GM12878 (cell line): ENCODE data around the gene CTSK. TPM values are rescaled to one million over a fixed set of nuclear protein-coding genes. Genes with fewer than 3 reads are reported as not detected.

ENCODE experiments used
- ATAC-seq: fragments of 200-7000 bp; cut with Tn5 transposase; 3 replicates; pipeline ENCODE4 v1.9.1; 2020; ENCODE audit warnings: mild to moderate bottlenecking, moderate library complexity
- BruUV-seq: library from RNA; stranded (reverse); fragments of 400-500 nt; replicated peaks from 2 replicates; lab custom pipeline; 2021; lab: Mats Ljungman, UMichigan
- CTCF ChIA-PET: fragments of 300-600 bp; sonication (Branson Sonifier 250); formaldehyde crosslinking; extraction: SDS; loops from one replicate; lab custom pipeline; 2021; ENCODE audit warnings: inconsistent platforms; lab: Yijun Ruan, JAX
- POLR2A ChIA-PET: fragments of 350-600 bp; formaldehyde crosslinking; extraction: SDS; loops from one replicate; lab custom pipeline; 2021; ENCODE audit warnings: inconsistent platforms; lab: Charles Lee
- RAD21 ChIA-PET: fragments of 300-600 bp; sonication (Branson Sonifier 250); formaldehyde crosslinking; loops from one replicate; lab custom pipeline; 2023; ENCODE audit warnings: antibody characterized with exemption; ENCODE audit not compliant: unreplicated experiment; lab: Charles Lee
- SMC1A ChIA-PET: fragments of 300-600 bp; sonication (Branson Sonifier 250); formaldehyde crosslinking; loops from one replicate; lab custom pipeline; 2023; ENCODE audit not compliant: unreplicated experiment, uncharacterized antibody; lab: Charles Lee
- DNase-seq: peaks from one replicate; pipeline ENCODE4 v3.0.0-alpha.2; 2011; ENCODE audit warnings: low read depth, low spot score
- FAIRE-seq: peaks from 3 replicates; lab custom pipeline; 2011; peaks lifted over from hg19 to GRCh38; lab: Jason Lieb, UNC
- H2AFZ ChIP-seq: 2 replicates; pipeline ENCODE4 v1.6.0; 2011; ENCODE audit warnings: low read depth, low read length, control low read depth; ENCODE audit not compliant: control insufficient read depth
- H3K27ac ChIP-seq: 2 replicates; pipeline ENCODE4 v1.5.1; 2011; ENCODE audit warnings: control low read depth; ENCODE audit not compliant: control insufficient read depth, insufficient read depth
- H3K27me3 ChIP-seq, 2 experiments: replicated peaks in 1 of 2; 2 replicates each; pipeline versions ENCODE4 v1.6.0 to v1.6.1; 2011; ENCODE audit warnings: low read length in 1 of 2; ENCODE audit not compliant: control insufficient read depth in 2 of 2, insufficient read depth in 2 of 2
- H3K36me3 ChIP-seq, 2 experiments: 2 replicates each; pipeline ENCODE4 v1.5.1; 2011; ENCODE audit warnings: low read length in 1 of 2; ENCODE audit not compliant: control insufficient read depth in 2 of 2, insufficient read depth in 2 of 2
- H3K4me1 ChIP-seq: 2 replicates; pipeline ENCODE4 v1.6.1; 2011; ENCODE audit warnings: mild to moderate bottlenecking, low read length, moderate library complexity, mixed read lengths; ENCODE audit not compliant: control insufficient read depth, insufficient read depth
- H3K4me2 ChIP-seq: 2 replicates; pipeline ENCODE4 v1.6.0; 2011; ENCODE audit warnings: control low read depth; ENCODE audit not compliant: control insufficient read depth, insufficient read depth
- H3K4me3 ChIP-seq: fragments of 200-600 bp; sonication (generic); 2 replicates; pipeline ENCODE4 v1.5.1; 2016
- H3K79me2 ChIP-seq: 2 replicates; pipeline ENCODE4 v1.6.0; 2011; ENCODE audit warnings: low read length; ENCODE audit not compliant: control insufficient read depth, insufficient read depth
- H3K9ac ChIP-seq: 2 replicates; pipeline ENCODE4 v1.8.0; 2011; ENCODE audit warnings: low read length, control low read depth, mixed read lengths; ENCODE audit not compliant: control insufficient read depth, insufficient read depth
- H3K9me3 ChIP-seq: replicated peaks from 3 replicates; pipeline ENCODE4 v1.5.1; 2011; ENCODE audit warnings: mild to moderate bottlenecking, low read length; ENCODE audit not compliant: control insufficient read depth, insufficient read depth
- H4K20me1 ChIP-seq: 2 replicates; pipeline ENCODE4 v1.6.0; 2011; ENCODE audit not compliant: control insufficient read depth, insufficient read depth
- EGR1 ChIP-seq, 2 experiments: IDR thresholded peaks; 1 replicate in 1 of 2; 2 replicates in 1 of 2; pipeline ENCODE4 v1.6.1; 2011 to 2012; ENCODE audit warnings: low read depth in 2 of 2, low read length in 2 of 2, borderline replicate concordance in 1 of 2, mild to moderate bottlenecking in 1 of 2, moderate library complexity in 1 of 2
- PAX8 ChIP-seq: fragments of 450-650 bp; IDR thresholded peaks from 2 replicates; pipeline ENCODE4 v1.6.1; 2017; ENCODE audit warnings: mild to moderate bottlenecking, moderate library complexity
- RCOR1 ChIP-seq: conservative IDR thresholded peaks from 2 replicates; pipeline ENCODE4 v1.6.1; 2012; ENCODE audit warnings: low read depth, low read length, improper control_type of control experiment
- RFX5 ChIP-seq: IDR thresholded peaks from 2 replicates; pipeline ENCODE4 v1.6.1; 2011; ENCODE audit warnings: low read depth, low read length, improper control_type of control experiment
- WGBS: methylation state at CpG from one replicate; pipeline ENCODE4 v1.1.6; 2016; ENCODE audit warnings: low lambda C conversion rate; ENCODE audit not compliant: insufficient replicate concordance, insufficient coverage; ENCODE audit errors: missing lambda C conversion rate; 5-methylcytosine and 5-hydroxymethylcytosine counted together
- in situ Hi-C: fragments of 300-500 bp; cut with MboI; formaldehyde crosslinking; loops from 9 replicates; pipeline ENCODE4 v1.14.3; 2018; ENCODE audit warnings: mixed read lengths
- intact Hi-C: fragments of 100-400 bp; cut with micrococcal nuclease; formaldehyde crosslinking; loops from one replicate; pipeline ENCODE4 v1.14.2; 2022; ENCODE audit not compliant: unreplicated experiment
- polyA plus RNA-seq, 11 experiments: library from polyadenylated mRNA; depleted of rRNA in 4 of 11; unstranded in 6 of 11; stranded (reverse) in 5 of 11; fragments of >200 nt; fragmentation: Nextera tagmentation in 4 of 11; fragmentation: Illumina TruSeq in 1 of 11; extraction: Ambion mirVana in 4 of 11; extraction: Trizol in 1 of 11; gene quantifications; 1 replicate in 1 of 11; 2 replicates in 10 of 11; pipeline versions ENCODE4 v1.2.1 to v1.2.3, GENCODE V29; 2011 to 2016; ENCODE audit warnings: inconsistent platforms in 2 of 11, missing spikeins in 2 of 11, low read depth in 1 of 11
- small RNA-seq: library from RNA; depleted of rRNA; stranded (forward); fragments of <200 nt; gene quantifications from one replicate; pipeline ENCODE3, GENCODE V24; 2014
- total RNA-seq, 4 experiments: library from RNA; depleted of rRNA in 3 of 4; stranded (reverse); fragments of >200 nt in 3 of 4; fragmentation: Illumina TruSeq in 1 of 4; extraction: Trizol in 1 of 4; gene quantifications; 2 replicates each; pipeline versions ENCODE4 v1.2.1 to v1.2.3, GENCODE V29; 2013 to 2021
- TF ChIP-seq, protein P1 (sequence below): fragments of 450-650 bp; conservative IDR thresholded peaks from 2 replicates; pipeline ENCODE4 v1.6.1; 2017; ENCODE audit warnings: mild to moderate bottlenecking, moderate library complexity
- TF ChIP-seq, protein P2 (sequence below): fragments of 450-650 bp; IDR thresholded peaks from 2 replicates; pipeline ENCODE4 v1.6.1; 2017; ENCODE audit warnings: mild to moderate bottlenecking

Gene CTSK
- total and polyA plus RNA-seq, 10 of the 15 experiments (the other 5 are each of a cell fraction or from before 2014, with no cell fraction given) = 0.40 to 3.1 (median 0.83) TPM

- H3K4me2 ChIP-seq = no peak overlapping the region
Observed at GRCh38 chr1:150748878-150749719, 59.0 kb downstream of the CTSK start.

More at GRCh38 chr1:150748878-150749719, 59.0 kb downstream of the CTSK start:
- Histone ChIP-seq H3K27me3 (no peaks in the 10 kb centered on the region), H2AFZ (no peak overlapping the region), H3K79me2 (no peaks in the 10 kb centered on the region), H3K27ac (no peak overlapping the region), H3K9me3 (no peaks in the 10 kb centered on the region), H3K4me3 (no peak overlapping the region), H3K4me1 (no peaks in the 10 kb centered on the region), H4K20me1 (no peaks in the 10 kb centered on the region), H3K9ac (no peak overlapping the region), H3K36me3 (peaks cover 7 to 26% of the 10 kb centered on the region in 2 experiments)
- FAIRE-seq = no peak
- no TSS peak for BruUV-seq
- SMC1A ChIA-PET = interaction anchor here (0.7 to 1.6 kb wide), 5 partner anchors 11 to 189 kb away, joined by 3 to 5 read pairs (median 3); partner anchors contain the start of gene GOLPH3L
- WGBS = 94% methylated on average over 8 of the region's 12 CpGs
- intact Hi-C loops (no loop called here), in situ Hi-C loops (no loop called here)
- RAD21 ChIA-PET = no interaction called here
- TF ChIP-seq RCOR1 (no peak), RFX5 (no peak), EGR1 (IDR thresholded peaks at IDR 0.05; ENCODE audit: borderline replicate concordance in 1 of 2, low read depth in 2 of 2, low read length in 2 of 2) (no peak), PAX8 (no peak)
- TF ChIP-seq, protein P1, sequence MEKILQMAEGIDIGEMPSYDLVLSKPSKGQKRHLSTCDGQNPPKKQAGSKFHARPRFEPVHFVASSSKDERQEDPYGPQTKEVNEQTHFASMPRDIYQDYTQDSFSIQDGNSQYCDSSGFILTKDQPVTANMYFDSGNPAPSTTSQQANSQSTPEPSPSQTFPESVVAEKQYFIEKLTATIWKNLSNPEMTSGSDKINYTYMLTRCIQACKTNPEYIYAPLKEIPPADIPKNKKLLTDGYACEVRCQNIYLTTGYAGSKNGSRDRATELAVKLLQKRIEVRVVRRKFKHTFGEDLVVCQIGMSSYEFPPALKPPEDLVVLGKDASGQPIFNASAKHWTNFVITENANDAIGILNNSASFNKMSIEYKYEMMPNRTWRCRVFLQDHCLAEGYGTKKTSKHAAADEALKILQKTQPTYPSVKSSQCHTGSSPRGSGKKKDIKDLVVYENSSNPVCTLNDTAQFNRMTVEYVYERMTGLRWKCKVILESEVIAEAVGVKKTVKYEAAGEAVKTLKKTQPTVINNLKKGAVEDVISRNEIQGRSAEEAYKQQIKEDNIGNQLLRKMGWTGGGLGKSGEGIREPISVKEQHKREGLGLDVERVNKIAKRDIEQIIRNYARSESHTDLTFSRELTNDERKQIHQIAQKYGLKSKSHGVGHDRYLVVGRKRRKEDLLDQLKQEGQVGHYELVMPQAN = no peak
- TF ChIP-seq, protein P2, sequence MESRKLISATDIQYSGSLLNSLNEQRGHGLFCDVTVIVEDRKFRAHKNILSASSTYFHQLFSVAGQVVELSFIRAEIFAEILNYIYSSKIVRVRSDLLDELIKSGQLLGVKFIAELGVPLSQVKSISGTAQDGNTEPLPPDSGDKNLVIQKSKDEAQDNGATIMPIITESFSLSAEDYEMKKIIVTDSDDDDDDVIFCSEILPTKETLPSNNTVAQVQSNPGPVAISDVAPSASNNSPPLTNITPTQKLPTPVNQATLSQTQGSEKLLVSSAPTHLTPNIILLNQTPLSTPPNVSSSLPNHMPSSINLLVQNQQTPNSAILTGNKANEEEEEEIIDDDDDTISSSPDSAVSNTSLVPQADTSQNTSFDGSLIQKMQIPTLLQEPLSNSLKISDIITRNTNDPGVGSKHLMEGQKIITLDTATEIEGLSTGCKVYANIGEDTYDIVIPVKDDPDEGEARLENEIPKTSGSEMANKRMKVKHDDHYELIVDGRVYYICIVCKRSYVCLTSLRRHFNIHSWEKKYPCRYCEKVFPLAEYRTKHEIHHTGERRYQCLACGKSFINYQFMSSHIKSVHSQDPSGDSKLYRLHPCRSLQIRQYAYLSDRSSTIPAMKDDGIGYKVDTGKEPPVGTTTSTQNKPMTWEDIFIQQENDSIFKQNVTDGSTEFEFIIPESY = no peak
- no peak for DNase-seq
- ATAC-seq = no peak
- CTCF ChIA-PET = interaction anchor here (0.8 to 1.4 kb wide), 3 partner anchors 9 to 188 kb away, joined by 3 read pairs; no protein-coding TSS in a partner anchor
- POLR2A ChIA-PET = interaction anchor here (0.5 to 1.5 kb wide), 3 partner anchors 29 to 64 kb away, joined by 3 to 4 read pairs (median 3); partner anchors contain the start of gene HORMAD1

Small RNA genes within 50 kb of the gene (small RNA-seq; reads per million reads assigned to genes)
- not detected for gene RNU6-1309P

Other genes starting within 250 kb of the CTSK start
Only the 7 nearest of the 14 such genes appear.
- gene GOLPH3L, start 111.1 kb downstream of the CTSK start, total RNA-seq (2014; rRNA removed) = 7.7 and 8.8 TPM in 2 replicates
- gene GOLPH3L, start 111.1 kb downstream of the CTSK start, total RNA-seq (2014; rRNA removed; fragmentation: Illumina TruSeq; extraction: Trizol) = 20.0 and 21.0 TPM in 2 replicates
- 17.2 and 18.3 TPM in 2 replicates for gene GOLPH3L, start 111.1 kb downstream of the CTSK start, total RNA-seq (2021)
- gene GOLPH3L, start 111.1 kb downstream of the CTSK start, polyA plus RNA-seq (2011; rRNA removed) = 25.2 and 34.7 TPM in 2 replicates
- gene GOLPH3L, start 111.1 kb downstream of the CTSK start, polyA plus RNA-seq (2014; fragmentation: Illumina TruSeq; extraction: Trizol) = 27.2 and 29.7 TPM in 2 replicates
- 10 to 100 TPM; 11.8 to 12.1 TPM for gene GOLPH3L, start 111.1 kb downstream of the CTSK start, polyA plus RNA-seq (2014; fragmentation: Nextera tagmentation; extraction: Ambion mirVana)
- 14.2 and 14.5 TPM in 2 replicates for gene GOLPH3L, start 111.1 kb downstream of the CTSK start, polyA plus RNA-seq (2014; rRNA removed)
- 10 to 100 TPM; 24.4 to 29.9 TPM for gene GOLPH3L, start 111.1 kb downstream of the CTSK start, polyA plus RNA-seq (2016; fragmentation: Nextera tagmentation; extraction: Ambion mirVana)
- gene HORMAD1, start 87.4 kb downstream of the CTSK start, total RNA-seq (2014; rRNA removed) = 0.22 TPM in 1 of 2 replicates, not detected in the other
- 0.22 and 0.28 TPM in 2 replicates for gene HORMAD1, start 87.4 kb downstream of the CTSK start, total RNA-seq (2014; rRNA removed; fragmentation: Illumina TruSeq; extraction: Trizol)
- gene HORMAD1, start 87.4 kb downstream of the CTSK start, total RNA-seq (2021) = not detected in 2 replicates
- gene HORMAD1, start 87.4 kb downstream of the CTSK start, polyA plus RNA-seq (2011; rRNA removed) = 0.08 and 0.27 TPM in 2 replicates
- gene HORMAD1, start 87.4 kb downstream of the CTSK start, polyA plus RNA-seq (2014; fragmentation: Illumina TruSeq; extraction: Trizol) = 0.78 TPM in 1 of 2 replicates, not detected in the other
- not detected for gene HORMAD1, start 87.4 kb downstream of the CTSK start, polyA plus RNA-seq (2014; fragmentation: Nextera tagmentation; extraction: Ambion mirVana)
- gene HORMAD1, start 87.4 kb downstream of the CTSK start, polyA plus RNA-seq (2014; rRNA removed) = 0.22 TPM in 1 of 2 replicates, not detected in the other
- gene HORMAD1, start 87.4 kb downstream of the CTSK start, polyA plus RNA-seq (2016; fragmentation: Nextera tagmentation; extraction: Ambion mirVana) = under 1 TPM in 1 of 2 experiments, not detected in 1; 0.18 TPM
- 32.8 and 52.8 TPM in 2 replicates for gene CTSS, start 42.5 kb downstream of the CTSK start, total RNA-seq (2014; rRNA removed)
- gene CTSS, start 42.5 kb downstream of the CTSK start, total RNA-seq (2014; rRNA removed; fragmentation: Illumina TruSeq; extraction: Trizol) = 75.1 and 75.2 TPM in 2 replicates
- 49.9 and 50.3 TPM in 2 replicates for gene CTSS, start 42.5 kb downstream of the CTSK start, total RNA-seq (2021)
- 174 and 224 TPM in 2 replicates for gene CTSS, start 42.5 kb downstream of the CTSK start, polyA plus RNA-seq (2011; rRNA removed)
- 57.7 and 77.7 TPM in 2 replicates for gene CTSS, start 42.5 kb downstream of the CTSK start, polyA plus RNA-seq (2014; fragmentation: Illumina TruSeq; extraction: Trizol)
- gene CTSS, start 42.5 kb downstream of the CTSK start, polyA plus RNA-seq (2014; fragmentation: Nextera tagmentation; extraction: Ambion mirVana) = 10 to 100 TPM; 68.6 to 84.8 TPM
- 52.6 and 64.0 TPM in 2 replicates for gene CTSS, start 42.5 kb downstream of the CTSK start, polyA plus RNA-seq (2014; rRNA removed)
- 10 to 100 TPM; 49.4 to 52.4 TPM for gene CTSS, start 42.5 kb downstream of the CTSK start, polyA plus RNA-seq (2016; fragmentation: Nextera tagmentation; extraction: Ambion mirVana)
- 17.3 and 20.7 TPM in 2 replicates for gene ARNT, start 68.3 kb upstream of the CTSK start, total RNA-seq (2014; rRNA removed)
- gene ARNT, start 68.3 kb upstream of the CTSK start, total RNA-seq (2014; rRNA removed; fragmentation: Illumina TruSeq; extraction: Trizol) = 18.5 and 19.2 TPM in 2 replicates
- gene ARNT, start 68.3 kb upstream of the CTSK start, total RNA-seq (2021) = 22.3 and 22.9 TPM in 2 replicates
- 25.5 and 26.7 TPM in 2 replicates for gene ARNT, start 68.3 kb upstream of the CTSK start, polyA plus RNA-seq (2011; rRNA removed)
- 24.6 and 27.4 TPM in 2 replicates for gene ARNT, start 68.3 kb upstream of the CTSK start, polyA plus RNA-seq (2014; fragmentation: Illumina TruSeq; extraction: Trizol)
- 1 to 10 TPM; 5.8 to 7.1 TPM for gene ARNT, start 68.3 kb upstream of the CTSK start, polyA plus RNA-seq (2014; fragmentation: Nextera tagmentation; extraction: Ambion mirVana)
- 19.7 and 20.5 TPM in 2 replicates for gene ARNT, start 68.3 kb upstream of the CTSK start, polyA plus RNA-seq (2014; rRNA removed)
- gene ARNT, start 68.3 kb upstream of the CTSK start, polyA plus RNA-seq (2016; fragmentation: Nextera tagmentation; extraction: Ambion mirVana) = 10 to 100 TPM; 27.6 to 33.9 TPM
- gene CTXND2, start 78.9 kb upstream of the CTSK start, total RNA-seq (2014; rRNA removed) = not detected in 2 replicates
- gene CTXND2, start 78.9 kb upstream of the CTSK start, total RNA-seq (2014; rRNA removed; fragmentation: Illumina TruSeq; extraction: Trizol) = not detected in 2 replicates
- gene CTXND2, start 78.9 kb upstream of the CTSK start, total RNA-seq (2021) = not detected in 2 replicates
- not detected in 2 replicates for gene CTXND2, start 78.9 kb upstream of the CTSK start, polyA plus RNA-seq (2011; rRNA removed)
- gene CTXND2, start 78.9 kb upstream of the CTSK start, polyA plus RNA-seq (2014; fragmentation: Illumina TruSeq; extraction: Trizol) = not detected in 2 replicates
- not detected for gene CTXND2, start 78.9 kb upstream of the CTSK start, polyA plus RNA-seq (2014; fragmentation: Nextera tagmentation; extraction: Ambion mirVana)
- not detected in 2 replicates for gene CTXND2, start 78.9 kb upstream of the CTSK start, polyA plus RNA-seq (2014; rRNA removed)
- gene CTXND2, start 78.9 kb upstream of the CTSK start, polyA plus RNA-seq (2016; fragmentation: Nextera tagmentation; extraction: Ambion mirVana) = not detected
- 30.0 and 36.5 TPM in 2 replicates for gene SETDB1, start 118.1 kb upstream of the CTSK start, total RNA-seq (2014; rRNA removed)
- gene SETDB1, start 118.1 kb upstream of the CTSK start, total RNA-seq (2014; rRNA removed; fragmentation: Illumina TruSeq; extraction: Trizol) = 36.1 and 36.3 TPM in 2 replicates
- gene SETDB1, start 118.1 kb upstream of the CTSK start, total RNA-seq (2021) = 38.7 and 42.6 TPM in 2 replicates
- gene SETDB1, start 118.1 kb upstream of the CTSK start, polyA plus RNA-seq (2011; rRNA removed) = 56.7 and 58.4 TPM in 2 replicates
- gene SETDB1, start 118.1 kb upstream of the CTSK start, polyA plus RNA-seq (2014; fragmentation: Illumina TruSeq; extraction: Trizol) = 44.3 and 46.4 TPM in 2 replicates
- 10 to 100 TPM; 14.5 to 14.7 TPM for gene SETDB1, start 118.1 kb upstream of the CTSK start, polyA plus RNA-seq (2014; fragmentation: Nextera tagmentation; extraction: Ambion mirVana)
- gene SETDB1, start 118.1 kb upstream of the CTSK start, polyA plus RNA-seq (2014; rRNA removed) = 30.8 and 35.2 TPM in 2 replicates
- gene SETDB1, start 118.1 kb upstream of the CTSK start, polyA plus RNA-seq (2016; fragmentation: Nextera tagmentation; extraction: Ambion mirVana) = 10 to 100 TPM; 14.3 to 14.5 TPM
- 55.8 and 57.0 TPM in 2 replicates for gene CERS2, start 166.6 kb upstream of the CTSK start, total RNA-seq (2014; rRNA removed)
- 38.2 and 39.9 TPM in 2 replicates for gene CERS2, start 166.6 kb upstream of the CTSK start, total RNA-seq (2014; rRNA removed; fragmentation: Illumina TruSeq; extraction: Trizol)
- 76.7 and 79.2 TPM in 2 replicates for gene CERS2, start 166.6 kb upstream of the CTSK start, total RNA-seq (2021)
- gene CERS2, start 166.6 kb upstream of the CTSK start, polyA plus RNA-seq (2011; rRNA removed) = 29.5 and 41.5 TPM in 2 replicates
- 78.8 and 87.9 TPM in 2 replicates for gene CERS2, start 166.6 kb upstream of the CTSK start, polyA plus RNA-seq (2014; fragmentation: Illumina TruSeq; extraction: Trizol)
- 10 to 100 TPM in 1 of 2 experiments, 1 to 10 TPM in 1; 9.2 to 12.7 TPM for gene CERS2, start 166.6 kb upstream of the CTSK start, polyA plus RNA-seq (2014; fragmentation: Nextera tagmentation; extraction: Ambion mirVana)
- 50.5 and 52.3 TPM in 2 replicates for gene CERS2, start 166.6 kb upstream of the CTSK start, polyA plus RNA-seq (2014; rRNA removed)
- gene CERS2, start 166.6 kb upstream of the CTSK start, polyA plus RNA-seq (2016; fragmentation: Nextera tagmentation; extraction: Ambion mirVana) = 10 to 100 TPM; 49.3 to 61.5 TPM